ENCODE results near the gene CLEC4M.

The CLEC4M gene, protein sequence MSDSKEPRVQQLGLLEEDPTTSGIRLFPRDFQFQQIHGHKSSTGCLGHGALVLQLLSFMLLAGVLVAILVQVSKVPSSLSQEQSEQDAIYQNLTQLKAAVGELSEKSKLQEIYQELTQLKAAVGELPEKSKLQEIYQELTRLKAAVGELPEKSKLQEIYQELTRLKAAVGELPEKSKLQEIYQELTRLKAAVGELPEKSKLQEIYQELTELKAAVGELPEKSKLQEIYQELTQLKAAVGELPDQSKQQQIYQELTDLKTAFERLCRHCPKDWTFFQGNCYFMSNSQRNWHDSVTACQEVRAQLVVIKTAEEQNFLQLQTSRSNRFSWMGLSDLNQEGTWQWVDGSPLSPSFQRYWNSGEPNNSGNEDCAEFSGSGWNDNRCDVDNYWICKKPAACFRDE

DNA sequence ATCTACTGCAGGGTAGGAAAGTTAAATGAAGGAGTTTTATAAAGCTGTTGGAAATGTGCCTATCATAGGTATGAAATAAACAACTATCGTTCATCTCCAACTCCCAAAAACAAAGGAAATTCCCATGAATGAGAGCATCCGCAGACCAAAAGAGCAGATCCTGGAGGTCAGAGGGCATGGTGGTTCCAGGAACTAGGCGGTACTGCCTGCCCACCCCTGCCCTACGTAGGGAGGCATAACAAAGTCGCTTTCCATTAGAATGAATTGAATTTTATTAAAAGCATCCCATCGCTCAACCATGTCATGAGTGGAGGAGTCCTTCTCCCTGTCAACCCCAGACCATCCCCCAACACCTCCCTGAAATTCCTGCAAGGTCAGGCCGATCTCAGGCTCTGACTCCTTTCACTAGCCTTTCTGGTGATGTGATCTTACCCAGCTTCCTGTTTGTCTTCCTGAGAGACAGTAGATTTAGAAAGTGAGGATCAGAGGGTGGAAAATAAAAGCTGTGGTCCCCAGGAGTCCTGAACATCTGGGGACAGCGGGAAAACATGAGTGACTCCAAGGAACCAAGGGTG, at the start of gene CLEC4M:
TSS of gene CLEC4M (plus strand) at position 525 of the 575 bp plus-strand sequence. CDS start at position 549, 24 bp downstream.
- DNase-seq: no peak

DNA sequence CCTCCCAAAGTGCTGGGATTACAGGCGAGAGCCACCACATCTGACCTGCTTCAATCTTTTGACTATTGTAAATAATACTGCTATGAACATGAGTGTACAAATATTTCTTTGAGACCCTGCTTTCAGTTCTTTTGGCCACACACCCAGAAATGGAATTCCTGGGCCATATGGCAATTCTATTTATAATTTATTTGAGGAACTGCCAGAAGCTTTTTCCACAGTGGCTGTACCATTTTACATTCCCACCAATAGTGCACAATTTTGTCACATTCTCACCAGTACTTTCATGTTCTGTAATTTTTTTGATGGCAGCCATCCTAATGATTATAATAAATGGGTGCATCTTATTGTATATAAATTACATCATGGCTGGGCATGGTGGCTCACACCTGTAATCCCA, 47.4 kb upstream of the CLEC4M start:
- no peak for DNase-seq

DNA sequence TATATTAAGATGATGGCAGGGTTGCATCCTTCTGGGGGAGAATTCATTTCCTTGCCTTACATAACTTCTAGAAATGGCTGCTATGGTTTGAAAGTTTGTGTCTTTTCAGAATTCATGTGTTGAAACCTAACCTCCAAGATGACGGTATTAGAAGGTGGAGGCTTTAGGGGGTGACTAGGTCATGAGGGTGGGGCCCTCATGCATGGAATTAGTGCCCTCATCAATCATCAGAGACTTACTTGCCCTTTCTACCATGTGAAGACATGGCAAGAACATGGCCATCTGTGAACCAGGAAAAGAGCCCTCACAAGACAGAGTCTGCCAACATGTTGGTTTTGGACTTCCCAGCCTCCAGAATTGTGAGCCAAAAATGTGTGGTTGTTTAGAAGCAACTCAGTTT, 46.3 kb upstream of the CLEC4M start:
- DNase-seq: no peak

DNA sequence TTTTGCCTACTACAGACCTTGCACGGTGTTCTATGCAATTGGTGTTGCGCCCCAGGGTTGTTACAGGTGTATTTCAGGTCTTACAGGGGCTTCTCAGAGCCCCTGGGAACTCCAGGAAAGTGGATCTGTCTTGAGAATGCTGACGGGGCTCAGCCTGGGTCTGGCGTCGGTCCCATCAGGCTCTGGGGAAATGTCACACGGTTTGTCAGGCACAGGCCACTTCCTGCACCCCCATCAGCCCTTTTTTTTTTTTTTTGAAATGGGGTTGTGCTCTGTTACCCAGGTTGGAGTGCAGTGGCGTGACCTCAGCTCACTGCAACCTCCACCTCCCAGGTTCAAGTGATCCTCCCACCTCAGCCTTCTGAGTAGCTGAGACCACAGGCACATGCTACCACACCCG, 44.4 kb upstream of the CLEC4M start:
- DNase-seq: no peak

DNA sequence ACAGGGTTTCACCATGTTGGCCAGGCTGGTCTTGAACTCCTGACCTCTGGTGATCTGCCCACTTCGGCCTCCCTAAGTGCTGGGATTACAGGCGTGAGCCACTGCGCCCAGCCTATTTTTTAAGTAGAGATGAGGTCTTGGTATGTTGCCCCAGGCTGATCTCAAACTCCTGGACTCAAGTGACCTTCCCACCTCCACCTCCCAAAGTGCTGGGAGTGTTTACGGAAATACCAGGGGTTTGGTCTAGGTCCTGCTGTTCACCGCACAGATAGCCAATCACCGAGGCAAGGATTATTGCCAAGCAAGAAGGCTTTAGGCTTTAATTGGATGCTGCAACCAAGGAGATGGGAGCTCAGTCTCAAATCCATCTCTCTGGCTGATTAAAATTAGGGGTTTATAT, 42.7 kb upstream of the CLEC4M start:
- DNase-seq: no peak

DNA sequence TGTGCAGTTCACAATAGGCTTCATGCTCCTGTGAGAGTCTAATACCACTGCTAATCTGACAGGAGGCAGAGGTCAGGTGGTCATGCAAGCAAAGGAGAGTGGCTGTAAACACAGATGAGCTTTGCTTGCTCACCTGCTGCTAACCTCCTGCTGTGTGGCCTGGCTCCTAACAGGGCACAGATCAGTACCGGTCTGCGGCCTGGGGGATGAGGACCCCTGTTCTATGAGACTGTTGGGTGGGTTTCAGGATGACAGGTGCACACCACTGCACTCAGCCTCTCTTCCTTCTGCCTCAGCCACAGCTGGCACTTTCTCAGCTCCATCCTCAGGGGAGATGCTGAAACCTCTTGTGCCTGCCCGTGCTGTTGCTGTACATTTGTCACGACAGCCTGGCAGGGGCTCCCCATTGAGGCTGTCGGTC, 40.8 kb upstream of the CLEC4M start:
- no peak for DNase-seq

DNA sequence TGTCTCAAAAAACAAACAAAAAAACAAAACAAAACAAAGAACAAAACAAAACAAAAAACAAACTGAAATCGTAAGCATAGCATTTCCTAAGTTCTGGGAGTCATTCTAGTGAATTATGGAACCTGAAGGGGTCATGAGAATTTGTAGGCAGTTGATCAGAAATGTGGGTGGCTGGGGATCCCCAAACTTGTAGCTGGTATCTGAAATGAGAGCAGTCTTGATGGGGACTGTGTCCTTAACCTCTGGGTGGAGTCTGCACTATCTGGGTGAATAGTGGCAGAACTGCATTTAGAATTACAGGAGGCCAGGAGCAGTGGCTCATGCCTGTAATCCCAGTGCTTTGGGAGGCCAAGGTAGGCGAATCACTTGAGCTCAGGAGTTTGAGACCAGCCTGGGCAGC, 37.3 kb upstream of the CLEC4M start:
- DNase-seq: no peak

DNA sequence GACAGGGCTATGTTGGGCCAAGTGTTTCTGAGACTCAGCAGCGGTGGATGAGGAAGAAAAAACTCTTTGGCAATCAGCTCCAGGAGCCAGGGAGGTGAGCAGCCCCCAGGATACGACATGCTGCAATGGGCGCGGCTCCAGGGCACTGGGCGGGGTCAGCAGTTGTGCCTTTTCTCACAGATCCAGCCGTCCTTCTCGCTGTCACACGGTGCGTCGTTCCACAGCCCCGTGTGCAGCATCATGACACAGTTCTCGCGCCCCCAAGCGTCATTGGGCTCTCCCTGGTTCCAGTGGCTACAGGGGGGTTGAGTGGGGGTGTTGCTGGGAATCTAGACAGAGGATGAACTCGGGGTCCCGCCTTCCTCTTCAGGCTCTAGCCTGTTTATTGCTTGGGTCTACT, 33.8 kb upstream of the CLEC4M start:
- no peak for DNase-seq

DNA sequence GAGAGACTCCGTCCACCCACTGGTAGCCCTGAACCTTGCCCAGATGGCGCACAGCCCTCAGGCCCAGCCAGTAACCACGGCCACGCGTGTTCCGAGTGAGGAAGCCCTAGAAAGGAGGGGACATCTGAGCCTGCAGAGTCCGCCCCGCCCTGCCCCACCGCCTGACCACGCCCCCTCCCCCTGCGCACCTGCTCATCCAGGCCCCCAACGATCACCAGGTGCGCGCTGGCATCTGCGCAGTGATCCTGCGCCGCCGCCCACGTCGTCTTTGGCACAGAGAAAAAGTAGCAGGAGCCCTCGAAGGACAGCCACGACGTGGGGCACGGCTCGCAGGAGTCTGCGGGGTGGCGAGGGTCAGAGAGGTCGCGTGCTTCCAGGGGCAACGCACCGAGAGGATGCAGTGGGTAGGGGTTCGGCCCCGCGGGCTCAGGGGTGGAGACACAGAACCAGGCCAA, 33.2 kb upstream of the CLEC4M start:
- no peak for DNase-seq

DNA sequence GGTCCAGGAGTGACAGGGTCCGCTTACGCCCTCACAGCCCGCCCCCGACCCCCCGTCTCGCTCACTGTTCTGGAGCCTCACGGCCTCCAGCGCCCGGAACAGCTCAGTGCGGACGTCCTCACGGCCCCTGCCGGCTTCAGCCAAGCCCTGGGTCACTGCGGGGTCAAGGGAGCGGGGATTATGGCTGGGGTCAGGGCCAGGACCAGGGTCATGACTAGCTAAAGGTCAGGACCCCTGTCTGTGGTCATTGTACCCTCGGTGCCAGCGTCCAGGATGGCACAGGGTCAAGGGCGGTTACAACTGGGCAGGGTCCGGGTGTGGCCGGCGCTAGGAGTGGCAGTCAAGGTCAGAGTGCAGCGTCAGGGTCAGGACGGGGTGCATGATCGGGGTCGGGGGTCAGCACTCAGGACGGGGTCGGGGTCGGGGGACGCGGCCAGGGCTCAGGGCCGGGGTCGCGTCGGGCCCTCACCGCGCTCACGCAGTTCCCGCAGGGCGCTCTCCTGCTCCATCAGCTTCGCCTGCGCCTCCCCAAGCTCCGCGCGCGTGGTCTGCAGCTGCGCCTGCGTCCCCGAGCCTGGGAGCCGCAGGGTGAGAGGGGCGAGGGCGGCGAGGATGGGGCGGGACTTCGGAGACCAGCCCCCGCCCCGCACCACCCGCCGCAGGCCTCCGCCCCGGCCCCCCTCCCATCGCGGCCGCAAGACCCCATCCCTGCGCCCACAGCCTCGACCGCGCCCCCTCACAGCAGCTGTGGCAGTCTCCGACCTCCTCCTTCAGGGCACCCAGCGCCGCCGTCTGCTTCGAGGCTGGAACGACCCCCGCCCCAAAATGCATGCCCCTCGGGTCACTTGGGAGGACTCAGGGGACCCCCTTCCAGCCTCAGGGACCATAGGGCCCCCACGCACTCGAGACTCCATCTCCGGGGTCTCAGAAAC, 32.5 kb upstream of the CLEC4M start:
- DNase-seq: no peak

DNA sequence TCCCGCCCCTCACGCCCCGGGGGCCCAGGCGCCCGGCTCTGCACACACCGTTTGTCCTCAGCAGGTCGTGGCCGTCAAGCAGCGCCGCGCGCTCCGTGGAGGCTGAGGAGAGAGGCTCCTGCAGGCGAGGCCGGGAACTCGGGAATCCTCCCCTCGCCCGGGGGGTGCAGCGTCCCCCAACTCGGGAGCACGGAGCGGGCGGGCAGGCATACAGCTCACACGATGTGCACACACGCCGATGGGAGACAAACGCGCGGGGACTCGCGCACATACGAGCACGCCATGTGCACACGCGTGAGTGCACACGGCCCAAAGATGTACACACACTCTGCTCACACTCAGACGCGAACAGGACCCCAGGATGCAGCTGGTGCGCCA, 31.8 kb upstream of the CLEC4M start:
- no peak for DNase-seq

DNA sequence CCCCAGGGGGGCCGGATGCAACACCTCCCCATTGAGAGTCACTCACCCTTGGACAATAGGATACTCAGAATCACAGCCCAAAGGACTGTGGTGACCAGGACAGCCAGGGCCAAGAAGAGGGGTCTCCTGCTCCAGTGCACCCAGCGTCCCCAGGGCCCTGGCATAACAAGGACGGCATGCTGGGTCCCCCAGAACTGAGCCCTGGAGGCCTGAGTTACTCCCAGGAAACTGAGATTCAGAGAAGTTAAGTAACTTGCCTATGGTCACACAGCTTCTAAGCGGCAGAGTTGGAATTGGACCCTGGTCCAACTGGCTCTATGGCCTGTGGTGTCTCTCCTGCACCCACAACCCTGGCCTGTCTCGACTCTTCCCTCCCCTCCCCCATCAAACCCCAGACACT, 31.4 kb upstream of the CLEC4M start:
- DNase-seq: no peak

DNA sequence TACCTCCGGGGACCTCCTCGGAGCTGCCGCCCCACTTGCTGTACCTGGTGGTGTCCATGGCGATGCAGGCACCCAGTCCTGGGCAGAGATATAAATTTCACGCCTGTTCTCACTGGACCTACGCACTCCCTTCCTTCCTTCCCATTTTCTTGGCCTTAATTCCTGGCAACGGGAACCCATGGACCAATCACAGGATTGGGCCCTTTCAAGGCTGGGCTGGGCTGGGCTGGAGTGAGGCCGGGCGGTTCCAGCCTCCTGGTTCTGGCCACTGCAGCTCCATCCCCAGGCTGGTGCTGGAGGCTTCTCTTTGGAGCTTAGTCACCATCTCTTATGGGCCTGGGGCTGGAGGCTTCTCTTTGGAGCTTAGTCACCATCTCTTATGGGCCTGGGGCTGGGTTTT, 31.0 kb upstream of the CLEC4M start, which contains the start of gene CLEC4G:
TSS of gene CLEC4G (minus strand) at position 66 of the 400 bp plus-strand sequence. CDS start at position 58, 8 bp downstream.
- no peak for DNase-seq

DNA sequence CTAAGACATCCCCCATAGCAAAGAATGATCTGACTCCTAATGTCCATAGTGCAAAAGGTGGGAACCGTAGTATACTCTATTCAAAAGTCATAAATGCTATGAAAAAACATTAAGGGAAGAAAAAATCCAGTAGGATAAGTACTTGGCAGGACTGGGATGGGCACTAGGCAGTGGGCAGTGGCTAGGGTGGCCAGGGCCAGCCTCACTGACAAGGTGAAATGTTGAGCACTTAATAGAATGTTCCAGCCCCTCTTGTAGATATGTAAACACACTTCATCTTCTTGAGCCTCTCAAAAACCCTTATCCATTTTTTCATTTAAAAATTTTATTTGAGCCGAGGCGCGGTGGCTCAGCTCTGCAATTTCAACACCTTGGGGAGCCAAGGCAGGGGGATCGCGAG, 29.7 kb upstream of the CLEC4M start:
- no peak for DNase-seq

DNA sequence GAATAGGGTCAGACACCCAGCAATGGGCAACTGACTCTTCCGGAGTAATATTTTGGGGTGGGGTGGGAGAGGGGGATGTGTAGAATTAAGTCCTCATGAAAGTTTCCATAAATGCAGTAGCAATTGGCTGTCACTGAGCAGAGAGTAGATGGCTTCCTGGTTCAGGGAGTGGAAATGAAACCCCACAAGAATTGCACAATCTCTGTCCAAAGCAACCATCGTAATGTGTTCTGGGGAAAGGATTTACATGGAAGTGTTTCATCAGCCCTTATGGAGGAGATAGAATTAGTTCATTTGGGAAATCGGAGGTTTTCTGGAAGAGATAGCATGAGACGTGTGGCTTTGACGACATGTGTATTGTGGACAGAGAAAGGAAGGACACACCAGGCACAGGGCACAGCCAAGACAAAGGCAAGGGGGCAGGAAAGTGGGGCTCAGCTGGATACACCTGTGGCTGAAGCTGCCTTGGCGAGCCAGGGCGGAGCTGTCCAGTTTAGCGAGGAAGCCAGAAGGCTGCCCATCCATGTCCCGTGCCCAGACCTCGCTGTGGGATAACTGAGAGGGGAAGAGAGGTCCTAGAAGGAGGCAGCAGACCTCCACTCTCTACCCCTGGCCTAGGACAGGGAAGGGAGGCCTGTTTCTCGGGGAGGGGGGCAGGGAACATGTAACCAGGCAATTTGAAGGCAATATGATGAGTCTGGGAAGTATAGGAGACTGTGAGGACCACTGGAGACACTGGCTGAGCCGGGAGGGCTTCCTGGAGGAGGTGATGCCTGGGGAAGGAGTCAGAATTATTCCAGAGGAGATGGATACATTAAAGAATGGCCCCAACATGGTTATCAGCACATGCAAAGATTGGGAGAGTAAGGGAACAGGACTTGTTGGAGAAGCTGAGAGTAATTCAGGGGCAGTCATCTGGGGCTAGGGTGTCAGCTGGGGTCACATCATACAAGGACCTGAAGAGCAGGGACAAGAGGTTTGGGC, 28.5 kb upstream of the CLEC4M start:
- peak; percentile 46 for DNase-seq

DNA sequence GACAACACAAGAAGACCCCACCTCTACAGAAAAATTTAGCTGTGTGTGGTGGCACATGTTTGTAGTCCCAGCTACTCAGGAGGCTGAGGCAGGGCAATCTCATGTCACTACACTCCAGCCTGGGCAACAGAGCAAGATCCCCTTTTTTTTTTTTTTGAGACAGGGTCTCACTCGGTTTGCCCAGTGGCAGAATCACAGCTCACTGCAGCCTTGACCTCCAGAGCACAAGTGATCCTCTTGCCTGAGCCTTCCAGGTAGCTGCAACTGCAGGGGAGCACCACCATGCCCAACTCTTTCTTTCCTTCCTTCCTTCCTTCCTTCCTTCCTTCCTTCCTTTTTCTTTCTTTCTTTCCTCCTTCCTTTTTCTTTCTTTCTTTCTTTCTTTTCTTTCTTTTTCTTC, 26.9 kb upstream of the CLEC4M start:
- no peak for DNase-seq

DNA sequence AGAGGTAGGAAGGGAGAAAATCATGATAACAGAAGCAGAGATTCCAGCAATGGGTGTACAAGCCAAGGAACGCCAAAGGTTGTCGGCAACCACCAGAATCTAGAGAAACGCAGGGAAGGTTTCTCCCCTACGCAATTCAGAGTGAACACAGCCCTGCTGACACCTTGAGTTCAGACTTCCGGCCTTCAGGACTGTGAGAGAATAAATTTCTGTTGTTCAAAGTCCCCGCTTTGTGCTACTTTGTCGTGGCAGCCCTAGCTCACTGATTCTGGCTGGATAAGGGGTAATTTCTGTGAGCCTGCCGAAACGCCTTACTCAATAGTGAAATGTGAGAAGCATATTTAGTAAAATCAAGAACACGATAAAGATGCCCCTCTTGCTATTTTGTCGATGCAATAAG, 25.8 kb upstream of the CLEC4M start:
- DNase-seq: no peak

DNA sequence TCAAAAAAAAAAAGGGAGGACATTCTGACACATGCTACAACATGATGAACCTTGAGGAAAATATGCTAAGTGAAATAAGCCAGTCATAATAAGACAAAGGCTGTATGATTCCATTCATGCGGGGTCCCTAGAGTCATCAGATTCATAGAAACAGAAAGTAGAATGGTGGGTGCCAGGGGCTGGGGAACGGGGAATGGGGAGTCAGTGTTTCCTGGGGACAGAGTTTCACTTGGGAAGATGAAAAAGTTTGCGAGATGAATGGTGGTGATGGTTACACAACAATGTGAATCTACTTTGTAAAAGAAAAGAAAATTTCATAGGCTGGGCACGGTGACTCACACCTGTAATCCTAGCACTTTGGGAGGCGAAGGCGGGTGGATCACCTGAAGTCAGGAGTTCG, 25.0 kb upstream of the CLEC4M start:
- DNase-seq: no peak

DNA sequence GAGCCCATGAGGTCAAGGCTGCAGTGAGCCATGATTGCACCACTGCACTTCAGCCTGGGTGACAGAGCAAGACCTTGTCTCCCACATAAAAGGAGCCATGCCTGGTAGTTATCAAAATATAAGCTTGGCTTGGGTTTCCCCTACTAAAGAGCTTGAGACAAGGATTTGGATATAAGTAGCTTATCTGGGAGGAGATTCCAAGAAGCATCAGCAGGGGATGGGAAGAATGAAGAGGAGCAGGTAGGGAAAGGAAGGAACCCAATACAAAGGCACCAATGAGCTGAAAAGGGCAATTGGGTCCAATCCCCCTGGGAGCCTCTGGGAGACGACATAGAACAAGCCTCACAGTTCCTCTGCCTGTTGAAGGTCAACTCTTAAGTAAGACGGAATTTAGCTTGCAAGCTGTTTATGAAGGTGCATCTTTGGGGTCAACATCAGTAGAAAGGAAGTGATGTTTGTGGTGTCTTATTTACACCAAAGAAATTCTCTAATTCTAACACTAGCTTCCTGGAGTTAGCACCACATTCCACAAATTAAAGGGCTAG, 23.8 kb upstream of the CLEC4M start:
- DNase-seq: no peak

DNA sequence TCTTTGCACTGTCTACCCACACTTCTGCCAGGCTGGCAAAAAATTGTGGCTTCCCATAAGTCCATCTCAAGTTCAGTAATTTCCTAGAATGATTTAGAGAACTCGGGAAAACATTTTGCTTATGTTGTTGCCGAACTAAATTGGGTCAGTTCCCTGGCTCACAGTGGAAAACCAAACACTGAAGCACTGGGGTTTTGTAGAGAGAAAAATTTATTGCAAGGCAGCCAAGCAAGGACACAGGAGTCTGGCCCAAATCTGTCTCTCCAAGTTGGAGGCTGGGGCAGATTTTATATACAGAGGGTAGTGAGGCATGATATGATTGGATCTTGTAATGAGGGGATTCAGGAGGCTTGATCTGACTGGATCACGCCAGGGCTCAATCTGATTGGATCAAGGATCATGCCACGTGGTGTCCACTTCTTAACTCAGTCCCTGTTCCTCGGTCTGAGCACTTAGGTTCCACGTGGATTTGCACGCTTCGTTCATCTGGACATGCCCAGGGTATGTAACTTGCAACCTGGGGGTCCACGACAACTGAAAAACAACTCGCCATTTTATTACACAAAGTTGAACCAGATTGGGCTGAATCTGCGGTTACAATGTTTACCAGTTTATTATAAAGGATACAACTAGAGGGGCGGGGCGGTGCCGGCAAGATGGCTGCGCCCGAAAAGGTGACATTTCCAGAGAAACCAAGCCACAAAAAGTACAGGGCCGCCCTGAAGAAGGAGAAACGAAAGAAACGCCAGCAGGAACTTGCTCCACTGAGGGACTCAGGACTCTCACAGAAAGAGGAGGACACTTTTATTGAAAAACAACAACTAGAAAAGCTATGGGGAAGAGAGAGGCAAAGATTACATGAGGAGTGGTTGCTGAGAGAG, 23.0 kb upstream of the CLEC4M start:
- no peak for DNase-seq

DNA sequence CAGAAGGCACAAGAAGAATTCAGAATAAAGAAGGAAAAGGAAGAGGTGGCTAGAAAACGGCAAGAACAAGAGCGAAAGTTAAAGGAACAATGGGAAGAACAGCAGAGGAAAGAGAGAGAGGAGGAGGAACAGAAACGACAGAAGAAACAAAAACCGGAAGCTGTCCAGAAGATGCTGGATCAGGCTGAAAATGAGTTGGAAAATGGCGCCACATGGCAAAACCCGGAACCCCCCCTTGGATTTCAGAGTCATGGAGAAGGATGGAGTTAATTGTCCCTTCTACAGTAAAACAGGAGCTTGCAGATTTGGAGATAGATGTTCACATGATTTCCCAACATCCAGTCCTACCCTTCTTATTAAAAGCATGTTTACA, 22.4 kb upstream of the CLEC4M start:
- no peak for DNase-seq

Measured in GF-D8 (cell line).